Measurements from ENCODE around the gene FBLN2.
A peak's percentile ranks its signal among the peaks of the same experiment; 100 is the strongest.

Gene FBLN2

GRCh38 chr3:13681931-13682330 lies 133.0 kb downstream of the FBLN2 start:
- TF ChIP-seq ZBTB7A (IDR thresholded peaks at IDR 0.05; ENCODE audit: low read depth) (no peak), REST (IDR thresholded peaks at IDR 0.05; ENCODE audit: low read depth) (no peak), TEAD4 (IDR thresholded peaks at IDR 0.05) (no peak), FOXM1 (IDR thresholded peaks at IDR 0.05; ENCODE audit: borderline replicate concordance, low read depth) (no peak), RAD21 (IDR thresholded peaks at IDR 0.05; ENCODE audit: low read depth) (no peak), USF1 (IDR thresholded peaks at IDR 0.05) (no peak), CREB1 (IDR thresholded peaks at IDR 0.05; ENCODE audit: low read depth) (no peak), YY1 (IDR thresholded peaks at IDR 0.05; ENCODE audit: low read depth) (no peak)

GRCh38 chr3:13682331-13683013 lies 133.5 kb downstream of the FBLN2 start:
- TF ChIP-seq EP300 (IDR thresholded peaks at IDR 0.05; ENCODE audit: borderline replicate concordance) (no peak), CEBPB (IDR thresholded peaks at IDR 0.05) (no peak), RAD21 (IDR thresholded peaks at IDR 0.05; ENCODE audit: low read depth) (no peak), REST (IDR thresholded peaks at IDR 0.05; ENCODE audit: low read depth) (no peak), EGR1 (IDR thresholded peaks at IDR 0.05) (no peak), CREB1 (IDR thresholded peaks at IDR 0.05; ENCODE audit: low read depth) (no peak), ZBTB7A (IDR thresholded peaks at IDR 0.05; ENCODE audit: low read depth) (no peak), TCF12 (IDR thresholded peaks at IDR 0.05; ENCODE audit: low read depth) (no peak), NFIC (IDR thresholded peaks at IDR 0.05) (no peak), TEAD4 (IDR thresholded peaks at IDR 0.05) (no peak), YY1 (IDR thresholded peaks at IDR 0.05; ENCODE audit: low read depth) (no peak), USF1 (IDR thresholded peaks at IDR 0.05) (no peak), FOXM1 (IDR thresholded peaks at IDR 0.05; ENCODE audit: borderline replicate concordance, low read depth) (no peak), MAX (IDR thresholded peaks at IDR 0.05) (no peak), TAF1 (IDR thresholded peaks at IDR 0.05; ENCODE audit: low read depth) (no peak)

- TF ChIP-seq FOXM1 (IDR thresholded peaks at IDR 0.05; ENCODE audit: borderline replicate concordance, low read depth): no peak
- no peak for TF ChIP-seq TCF12 (IDR thresholded peaks at IDR 0.05; ENCODE audit: low read depth)
- TF ChIP-seq YY1 (IDR thresholded peaks at IDR 0.05; ENCODE audit: low read depth): no peak
- no peak for TF ChIP-seq EGR1 (IDR thresholded peaks at IDR 0.05)
- TF ChIP-seq TAF1 (IDR thresholded peaks at IDR 0.05; ENCODE audit: low read depth): no peak
- TF ChIP-seq NFIC (IDR thresholded peaks at IDR 0.05): no peak
- no peak for TF ChIP-seq REST (IDR thresholded peaks at IDR 0.05; ENCODE audit: low read depth)
- TF ChIP-seq EP300 (IDR thresholded peaks at IDR 0.05; ENCODE audit: borderline replicate concordance): no peak
- no peak for TF ChIP-seq USF1 (IDR thresholded peaks at IDR 0.05)
- TF ChIP-seq ZBTB7A (IDR thresholded peaks at IDR 0.05; ENCODE audit: low read depth): no peak
Measured at GRCh38 chr3:13683288-13683687, 134.4 kb downstream of the FBLN2 start.

GRCh38 chr3:13683772-13684171 lies 134.8 kb downstream of the FBLN2 start:
- TF ChIP-seq CEBPB (IDR thresholded peaks at IDR 0.05) (peak; percentile 56; the same call in 1 of the 2 replicates), CREB1 (IDR thresholded peaks at IDR 0.05; ENCODE audit: low read depth) (no peak)
